ENCODE results near the gene PILRA. TPM values are rescaled to one million over a fixed set of nuclear protein-coding genes. Genes with fewer than 3 reads are reported as not detected.
"Not testable (repeated sequence)": the region's sequence is repeated elsewhere in the genome, so short reads cannot be mapped to it uniquely, and the experiment has no call there.

PILRA gene
- total and polyA plus RNA-seq, 9 donors = 1.5 to 25.9 (median 4.8) TPM

DNA sequence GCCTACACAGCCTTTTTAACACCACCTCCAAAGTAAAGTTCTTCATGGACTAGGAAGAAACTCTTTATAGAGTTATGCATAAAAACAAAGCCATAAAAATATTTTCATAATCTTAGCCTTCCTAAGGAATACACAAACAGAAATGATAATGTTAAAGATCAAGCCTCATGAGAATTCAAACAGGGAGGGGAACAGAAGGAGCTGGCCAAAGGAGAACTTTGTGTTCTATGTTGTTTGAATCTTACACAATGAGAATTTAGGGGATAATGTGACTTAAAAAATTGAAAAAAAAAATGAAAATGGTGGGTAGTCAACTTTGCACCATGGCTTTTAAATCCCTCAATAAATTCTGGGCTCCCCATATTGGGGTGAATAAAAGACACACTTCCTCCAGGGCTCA is 24.5 kb upstream of the PILRA start:
- no peaks in the 10 kb centered on the region for H3K27me3 ChIP-seq
- H3K4me1 ChIP-seq (ENCODE audit: insufficient read depth) = peaks cover 1% of the 10 kb centered on the region
- DNase-seq = no peak
- H3K27ac ChIP-seq = no peak overlapping the region
- no peaks in the 10 kb centered on the region for H3K36me3 ChIP-seq
- H3K9me3 ChIP-seq = no peaks in the 10 kb centered on the region
- TF ChIP-seq EP300 (IDR thresholded peaks at IDR 0.05) (no peak), POLR2A (IDR thresholded peaks at IDR 0.05) (no peak)
- TF ChIP-seq, protein P1, sequence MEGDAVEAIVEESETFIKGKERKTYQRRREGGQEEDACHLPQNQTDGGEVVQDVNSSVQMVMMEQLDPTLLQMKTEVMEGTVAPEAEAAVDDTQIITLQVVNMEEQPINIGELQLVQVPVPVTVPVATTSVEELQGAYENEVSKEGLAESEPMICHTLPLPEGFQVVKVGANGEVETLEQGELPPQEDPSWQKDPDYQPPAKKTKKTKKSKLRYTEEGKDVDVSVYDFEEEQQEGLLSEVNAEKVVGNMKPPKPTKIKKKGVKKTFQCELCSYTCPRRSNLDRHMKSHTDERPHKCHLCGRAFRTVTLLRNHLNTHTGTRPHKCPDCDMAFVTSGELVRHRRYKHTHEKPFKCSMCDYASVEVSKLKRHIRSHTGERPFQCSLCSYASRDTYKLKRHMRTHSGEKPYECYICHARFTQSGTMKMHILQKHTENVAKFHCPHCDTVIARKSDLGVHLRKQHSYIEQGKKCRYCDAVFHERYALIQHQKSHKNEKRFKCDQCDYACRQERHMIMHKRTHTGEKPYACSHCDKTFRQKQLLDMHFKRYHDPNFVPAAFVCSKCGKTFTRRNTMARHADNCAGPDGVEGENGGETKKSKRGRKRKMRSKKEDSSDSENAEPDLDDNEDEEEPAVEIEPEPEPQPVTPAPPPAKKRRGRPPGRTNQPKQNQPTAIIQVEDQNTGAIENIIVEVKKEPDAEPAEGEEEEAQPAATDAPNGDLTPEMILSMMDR (IDR thresholded peaks at IDR 0.05) = no peak
- H3K4me3 ChIP-seq = no peak overlapping the region
- intact Hi-C loops (cut with DNase I) = no loop called here

GRCh38 chr7:100349757-100350156 is 23.5 kb upstream of the PILRA start:
- Histone ChIP-seq H3K27me3 (no peaks in the 10 kb centered on the region), H3K27ac (no peak overlapping the region), H3K4me1 (ENCODE audit: insufficient read depth) (peaks cover 1% of the 10 kb centered on the region)

GRCh38 chr7:100351657-100352058 is 21.6 kb upstream of the PILRA start:
- no peak overlapping the region for H3K4me3 ChIP-seq
- no peak for DNase-seq
- H3K27me3 ChIP-seq = no peaks in the 10 kb centered on the region
- H3K9me3 ChIP-seq = no peaks in the 10 kb centered on the region
- intact Hi-C loops (cut with DNase I) = loop anchor here in 2 of 4 donors (10.0 kb wide), 2 partner anchors 53 to 1047 kb away; no protein-coding TSS in a partner anchor
- no peaks in the 10 kb centered on the region for H3K36me3 ChIP-seq
- peaks cover 1% of the 10 kb centered on the region for H3K4me1 ChIP-seq (ENCODE audit: insufficient read depth)
- WGBS, 3 donors = 83 to 95% (median 90%) methylated on average over 5 to 6 of the region's 6 CpGs
- no peak overlapping the region for H3K27ac ChIP-seq
- TF ChIP-seq EP300 (IDR thresholded peaks at IDR 0.05) (no peak), POLR2A (IDR thresholded peaks at IDR 0.05) (no peak)
- TF ChIP-seq, protein P1 (IDR thresholded peaks at IDR 0.05) = no peak

More at GRCh38 chr7:100349757-100350156, 23.5 kb upstream of the PILRA start:
- intact Hi-C loops (cut with DNase I) = loop anchor here in 2 of 4 donors (10.0 kb wide), 2 partner anchors 55 to 1045 kb away; no protein-coding TSS in a partner anchor
- no peak for DNase-seq
- Histone ChIP-seq H3K4me3 (no peak overlapping the region), H3K9me3 (no peaks in the 10 kb centered on the region), H3K36me3 (no peaks in the 10 kb centered on the region)
- 80 to 84% (median 84%) methylated on average over 6 of the region's 6 CpGs for WGBS, 3 donors
- TF ChIP-seq POLR2A (IDR thresholded peaks at IDR 0.05) (no peak), EP300 (IDR thresholded peaks at IDR 0.05) (no peak)
- TF ChIP-seq, protein P1 (IDR thresholded peaks at IDR 0.05) = no peak

- not testable (repeated sequence) for H3K27ac ChIP-seq; H3K27me3 ChIP-seq; DNase-seq; H3K9me3 ChIP-seq; H3K36me3 ChIP-seq; H3K4me1 ChIP-seq (ENCODE audit: insufficient read depth); H3K4me3 ChIP-seq
- intact Hi-C loops (cut with DNase I) = loop anchor here in 2 of 4 donors (10.0 kb wide), 2 partner anchors 52 to 1048 kb away; no protein-coding TSS in a partner anchor
- 86 to 92% (median 91%) methylated on average over 12 to 18 of the region's 18 CpGs for WGBS, 3 donors
These were observed 21.0 kb upstream of the PILRA start for GRCh38 chr7:100352230-100352781.

DNA sequence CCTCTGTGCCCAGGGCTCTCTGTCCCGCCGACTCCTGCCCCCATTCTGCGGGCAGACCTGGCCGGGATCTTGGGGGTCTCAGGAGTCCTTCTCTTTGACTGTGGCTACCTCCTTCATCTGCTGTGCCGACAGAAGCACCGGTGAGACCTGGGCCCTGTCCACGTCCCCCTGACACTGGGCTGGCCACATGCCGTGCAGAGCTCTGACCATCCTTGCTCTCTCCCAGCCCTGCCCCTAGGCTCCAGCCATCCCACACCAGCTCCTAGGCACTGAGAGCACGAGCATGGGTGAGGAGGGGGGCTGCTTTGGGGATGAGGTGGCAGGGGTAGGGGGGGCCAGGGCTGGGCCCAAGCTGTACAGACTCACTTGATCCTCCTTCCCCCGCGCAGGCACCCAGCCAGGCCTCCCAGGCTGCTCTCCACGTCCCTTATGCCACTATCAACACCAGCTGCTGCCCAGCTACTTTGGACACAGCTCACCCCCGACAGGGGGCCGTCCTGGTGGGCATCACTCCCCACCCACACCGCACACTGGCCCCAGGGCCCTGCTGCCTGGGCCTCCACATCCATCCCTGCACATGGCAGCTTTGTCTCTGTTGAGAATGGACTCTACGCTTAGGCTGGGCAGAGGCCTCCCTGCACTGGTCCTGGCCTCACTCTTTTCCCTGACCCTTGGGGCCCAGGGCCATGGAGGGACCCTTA is 20.2 kb upstream of the PILRA start:
- no peak for TF ChIP-seq POLR2A (IDR thresholded peaks at IDR 0.05)
- no peak for TF ChIP-seq EP300 (IDR thresholded peaks at IDR 0.05)
- TF ChIP-seq, protein P1 (IDR thresholded peaks at IDR 0.05) = no peak
- intact Hi-C loops (cut with DNase I) = loop anchor here in 2 of 4 donors (10.0 kb wide), 2 partner anchors 52 to 1048 kb away; no protein-coding TSS in a partner anchor
- no peaks in the 10 kb centered on the region for H3K27me3 ChIP-seq
- H3K27ac ChIP-seq = no peak overlapping the region
- no peak for DNase-seq
- peaks cover under 1% of the 10 kb centered on the region for H3K4me1 ChIP-seq (ENCODE audit: insufficient read depth)
- H3K36me3 ChIP-seq = no peaks in the 10 kb centered on the region
- no peak overlapping the region for H3K4me3 ChIP-seq
- H3K9me3 ChIP-seq = no peaks in the 10 kb centered on the region
- WGBS, 3 donors = 82 to 89% (median 85%) methylated on average over 13 to 16 of the region's 16 CpGs
